Measurements from ENCODE around the gene SLC25A19. TPM values are rescaled to one million over a fixed set of nuclear protein-coding genes. Genes with fewer than 3 reads are reported as not detected.

Gene SLC25A19
- total RNA-seq, 4 donors from 2014 or later: 16.7 to 23.1 (median 20.1) TPM

GRCh38 chr17:75267411-75268232 is 21.6 kb downstream of the SLC25A19 start:
- no peak overlapping the region for H3K4me3 ChIP-seq
- WGBS, 2 donors: 48 to 57% methylated on average over 10 to 12 of the region's 14 CpGs
- no peaks in the 10 kb centered on the region for H3K27me3 ChIP-seq
- H3K4me1 ChIP-seq: peaks cover 0 to 44% (median 19%) of the 10 kb centered on the region in 4 donors
- no peaks in the 10 kb centered on the region for H3K9me3 ChIP-seq
- no peak for DNase-seq (ENCODE audit: low spot score in 2 of 2)
- H3K36me3 ChIP-seq: peaks cover 0 to 54% (median 0%) of the 10 kb centered on the region in 3 donors
- no peak for TF ChIP-seq POLR2A (IDR thresholded peaks at IDR 0.05)
- TF ChIP-seq CTCF (IDR thresholded peaks at IDR 0.05): no peak
- TF ChIP-seq EP300 (IDR thresholded peaks at IDR 0.05): no peak
- H3K27ac ChIP-seq: no peak overlapping the region

DNA sequence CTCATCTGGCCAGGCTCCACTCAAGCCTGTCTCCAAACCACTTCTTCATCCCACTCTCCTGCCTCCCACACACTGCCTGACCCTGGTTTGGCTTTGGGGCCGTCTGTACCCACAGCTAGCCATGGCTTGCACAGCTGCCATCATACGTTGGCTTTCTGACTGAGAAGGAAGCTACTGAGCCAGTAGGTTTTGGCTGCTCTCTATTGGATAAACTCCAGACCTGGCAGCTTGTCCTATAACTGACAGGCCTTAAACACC is 22.2 kb downstream of the SLC25A19 start:
- TF ChIP-seq POLR2A (IDR thresholded peaks at IDR 0.05): no peak
- no peak for TF ChIP-seq EP300 (IDR thresholded peaks at IDR 0.05)
- no peak for TF ChIP-seq CTCF (IDR thresholded peaks at IDR 0.05)
- H3K27me3 ChIP-seq: no peaks in the 10 kb centered on the region
- no peak for DNase-seq (ENCODE audit: low spot score in 2 of 2)
- 10 to 46% methylated on average over 2 of the region's 2 CpGs for WGBS, 2 donors
- no peak overlapping the region for H3K4me3 ChIP-seq
- H3K27ac ChIP-seq: no peak overlapping the region
- H3K4me1 ChIP-seq: peaks cover 0 to 44% (median 22%) of the 10 kb centered on the region in 4 donors
- peaks cover 0 to 50% (median 0%) of the 10 kb centered on the region in 3 donors for H3K36me3 ChIP-seq
- H3K9me3 ChIP-seq: no peaks in the 10 kb centered on the region

DNA sequence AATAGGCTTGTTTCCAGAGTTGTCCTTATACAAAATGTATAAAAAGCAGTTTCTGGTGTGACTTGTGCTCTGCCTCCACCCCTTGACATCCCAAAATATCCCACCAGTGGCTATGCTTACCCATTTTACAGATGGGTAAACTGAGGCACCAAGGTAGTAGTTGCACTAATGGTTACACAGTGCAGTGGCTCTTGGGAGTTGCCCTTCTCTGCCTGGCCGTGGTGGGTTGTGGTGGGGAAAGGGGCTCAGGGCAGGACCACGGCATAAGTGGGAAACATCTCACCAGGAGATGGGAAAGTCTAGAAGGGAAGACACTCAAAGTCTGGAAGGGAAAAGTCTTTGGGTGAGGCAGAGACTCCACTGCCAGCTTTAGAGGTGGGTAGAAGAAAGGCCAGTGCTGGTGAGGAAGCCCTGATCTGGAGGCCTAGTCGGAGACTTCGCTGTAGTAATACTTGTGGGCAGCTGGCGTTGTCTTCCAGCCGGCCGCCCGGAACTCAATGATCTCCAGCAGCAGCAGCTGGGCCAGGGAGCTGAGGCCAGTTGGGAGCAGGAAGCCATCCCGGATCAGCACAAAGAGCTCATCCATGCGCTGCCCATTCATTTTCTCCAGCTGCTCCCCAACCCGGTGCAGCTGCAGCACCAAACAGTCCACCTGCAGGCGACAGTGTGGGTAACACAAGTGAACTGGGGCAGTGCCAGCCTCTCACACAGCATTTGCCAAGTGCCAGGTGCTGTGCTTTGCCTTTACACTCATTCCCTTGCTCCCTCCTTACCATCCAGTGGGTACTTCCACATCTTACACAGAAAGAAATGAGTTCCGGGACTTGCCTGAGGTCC is 22.7 kb downstream of the SLC25A19 start:
- H3K27me3 ChIP-seq: no peaks in the 10 kb centered on the region
- H3K36me3 ChIP-seq: peaks cover 0 to 50% (median 0%) of the 10 kb centered on the region in 3 donors
- no peak for DNase-seq (ENCODE audit: low spot score in 2 of 2)
- TF ChIP-seq POLR2A (IDR thresholded peaks at IDR 0.05): no peak
- no peak for TF ChIP-seq EP300 (IDR thresholded peaks at IDR 0.05)
- TF ChIP-seq CTCF (IDR thresholded peaks at IDR 0.05): no peak
- WGBS, 2 donors: 81 to 82% methylated on average over 13 of the region's 13 CpGs
- H3K4me1 ChIP-seq: peaks cover 0 to 40% (median 21%) of the 10 kb centered on the region in 4 donors
- no peaks in the 10 kb centered on the region for H3K9me3 ChIP-seq
- H3K4me3 ChIP-seq: no peak overlapping the region
- no peak overlapping the region for H3K27ac ChIP-seq

GRCh38 chr17:75265614-75266315 is 23.5 kb downstream of the SLC25A19 start:
- Histone ChIP-seq H3K27me3 (no peaks in the 10 kb centered on the region), H3K4me1 (peaks cover 0 to 41% (median 21%) of the 10 kb centered on the region in 4 donors), H3K27ac (no peak overlapping the region), H3K4me3 (no peak overlapping the region), H3K36me3 (peaks cover 0 to 50% (median 0%) of the 10 kb centered on the region in 3 donors), H3K9me3 (no peaks in the 10 kb centered on the region)
- no peak for TF ChIP-seq EP300 (IDR thresholded peaks at IDR 0.05)
- TF ChIP-seq POLR2A (IDR thresholded peaks at IDR 0.05): no peak
- TF ChIP-seq CTCF (IDR thresholded peaks at IDR 0.05): no peak
- DNase-seq (ENCODE audit: low spot score in 2 of 2): no peak
- WGBS, 2 donors: 91% methylated on average over 17 of the region's 17 CpGs

All from tibial nerve (tissue), 4 donors.